ENCODE data around the gene CC2D1B.

- TF ChIP-seq CTCF (IDR thresholded peaks at IDR 0.05) (no peak), POLR2A (IDR thresholded peaks at IDR 0.05) (no peak)
Measured at GRCh38 chr1:52367272-52367671, 1.3 kb upstream of the CC2D1B start.
